Measurements from ENCODE around the gene COL5A2.

The COL5A2 gene

DNA sequence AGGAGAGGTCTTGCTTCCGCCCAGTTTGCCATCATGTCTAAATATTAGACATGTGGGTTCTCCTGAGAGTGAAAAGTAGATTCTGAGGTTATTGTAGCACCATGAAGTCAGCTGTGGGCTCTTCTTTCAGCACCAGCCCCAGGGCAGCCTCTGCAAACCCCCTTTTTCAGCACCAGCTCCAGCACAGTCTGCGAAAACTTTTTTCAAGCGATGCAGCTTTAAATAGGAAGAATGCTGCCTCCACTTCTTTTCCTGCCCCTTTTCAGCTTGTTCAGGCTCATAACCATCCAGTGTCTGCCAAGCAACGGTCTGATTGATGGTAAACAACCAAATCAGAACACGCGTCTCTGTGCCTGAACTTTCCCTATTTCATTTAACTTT, at the start of gene COL5A2:
COL5A2 (minus strand) TSS at position 192 of the 381 bp plus-strand sequence; CDS start at position 35, 157 bp downstream.
- H3K4me1 ChIP-seq (ENCODE audit: insufficient read depth, poor library complexity, severe bottlenecking), result no peaks in the 10 kb centered on the region
- peak within 1 kb of the TSS; percentile 22 for H3K4me3 ChIP-seq (ENCODE audit: severe bottlenecking)
- ATAC-seq (ENCODE audit: low read depth) (peak; percentile 80), DNase-seq (ENCODE audit: low spot score) (no peak)
- no peaks in the 10 kb centered on the region for H3K9me3 ChIP-seq (ENCODE audit: severe bottlenecking)
- TF ChIP-seq, protein P1, sequence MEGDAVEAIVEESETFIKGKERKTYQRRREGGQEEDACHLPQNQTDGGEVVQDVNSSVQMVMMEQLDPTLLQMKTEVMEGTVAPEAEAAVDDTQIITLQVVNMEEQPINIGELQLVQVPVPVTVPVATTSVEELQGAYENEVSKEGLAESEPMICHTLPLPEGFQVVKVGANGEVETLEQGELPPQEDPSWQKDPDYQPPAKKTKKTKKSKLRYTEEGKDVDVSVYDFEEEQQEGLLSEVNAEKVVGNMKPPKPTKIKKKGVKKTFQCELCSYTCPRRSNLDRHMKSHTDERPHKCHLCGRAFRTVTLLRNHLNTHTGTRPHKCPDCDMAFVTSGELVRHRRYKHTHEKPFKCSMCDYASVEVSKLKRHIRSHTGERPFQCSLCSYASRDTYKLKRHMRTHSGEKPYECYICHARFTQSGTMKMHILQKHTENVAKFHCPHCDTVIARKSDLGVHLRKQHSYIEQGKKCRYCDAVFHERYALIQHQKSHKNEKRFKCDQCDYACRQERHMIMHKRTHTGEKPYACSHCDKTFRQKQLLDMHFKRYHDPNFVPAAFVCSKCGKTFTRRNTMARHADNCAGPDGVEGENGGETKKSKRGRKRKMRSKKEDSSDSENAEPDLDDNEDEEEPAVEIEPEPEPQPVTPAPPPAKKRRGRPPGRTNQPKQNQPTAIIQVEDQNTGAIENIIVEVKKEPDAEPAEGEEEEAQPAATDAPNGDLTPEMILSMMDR (IDR thresholded peaks at IDR 0.05; ENCODE audit: poor library complexity, severe bottlenecking), result no peak
- no peaks in the 10 kb centered on the region for H3K36me3 ChIP-seq (ENCODE audit: low read depth)
- H3K27me3 ChIP-seq (ENCODE audit: insufficient read depth, poor library complexity, severe bottlenecking), result no peaks in the 10 kb centered on the region
- no peak within 1 kb of the TSS for H3K27ac ChIP-seq (ENCODE audit: poor library complexity, severe bottlenecking)

- no peak overlapping the region for H3K4me3 ChIP-seq (ENCODE audit: severe bottlenecking)
- H3K4me1 ChIP-seq (ENCODE audit: insufficient read depth, poor library complexity, severe bottlenecking), result peaks cover 23% of the 10 kb centered on the region
- 0 out of 3 replicates have a peak, but pooled peaks have one; percentile 10 for ATAC-seq (ENCODE audit: low read depth)
- no peaks in the 10 kb centered on the region for H3K36me3 ChIP-seq (ENCODE audit: low read depth)
- no peak overlapping the region for H3K27ac ChIP-seq (ENCODE audit: poor library complexity, severe bottlenecking)
- no peaks in the 10 kb centered on the region for H3K9me3 ChIP-seq (ENCODE audit: severe bottlenecking)
- DNase-seq (ENCODE audit: low spot score), result no peak
- H3K27me3 ChIP-seq (ENCODE audit: insufficient read depth, poor library complexity, severe bottlenecking), result no peaks in the 10 kb centered on the region
- TF ChIP-seq, protein P1 (IDR thresholded peaks at IDR 0.05; ENCODE audit: poor library complexity, severe bottlenecking), result no peak
These were observed 46.5 kb upstream of the COL5A2 start for GRCh38 chr2:189226017-189226416.

- ATAC-seq (ENCODE audit: low read depth) (no peak), DNase-seq (ENCODE audit: low spot score) (no peak)
These were observed 45.5 kb upstream of the COL5A2 start for GRCh38 chr2:189225032-189225431.

DNA sequence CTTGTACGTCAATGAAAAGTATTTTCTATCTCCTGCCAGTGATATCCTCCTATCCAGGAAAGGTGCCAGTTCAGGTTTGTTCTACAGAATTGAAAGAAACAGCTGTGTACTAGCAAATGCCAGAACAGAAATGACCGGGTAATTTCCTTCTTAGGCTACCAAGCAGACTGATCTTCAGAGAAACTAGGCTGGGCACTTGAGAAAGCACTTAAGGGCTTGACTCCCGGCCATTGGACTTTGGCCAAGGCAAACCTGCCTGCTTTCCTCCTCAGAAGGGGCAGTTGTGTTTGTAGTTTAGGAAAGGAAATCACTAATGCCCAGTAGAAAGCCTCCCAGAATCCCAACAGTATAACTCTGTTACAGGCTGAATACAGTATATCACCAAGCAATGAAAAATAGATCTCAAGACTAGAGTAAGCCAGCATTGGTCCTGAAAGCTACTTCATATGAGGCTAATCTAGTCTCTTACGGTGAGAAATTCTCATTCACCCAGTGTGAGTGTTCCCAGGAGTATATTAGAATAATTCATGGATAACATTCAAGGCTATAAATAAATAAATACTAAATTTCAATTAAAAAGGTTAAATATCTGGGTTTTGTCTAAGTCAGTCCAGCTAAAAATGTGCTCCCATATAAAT, 43.0 kb upstream of the COL5A2 start:
- TF ChIP-seq, protein P1 (IDR thresholded peaks at IDR 0.05; ENCODE audit: poor library complexity, severe bottlenecking), result no peak
- ATAC-seq (ENCODE audit: low read depth) (peak; percentile 64), DNase-seq (ENCODE audit: low spot score) (no peak)
- Histone ChIP-seq H3K4me1 (ENCODE audit: insufficient read depth, poor library complexity, severe bottlenecking) (peaks cover 23% of the 10 kb centered on the region), H3K36me3 (ENCODE audit: low read depth) (no peaks in the 10 kb centered on the region), H3K27me3 (ENCODE audit: insufficient read depth, poor library complexity, severe bottlenecking) (no peaks in the 10 kb centered on the region), H3K4me3 (ENCODE audit: severe bottlenecking) (no peak overlapping the region), H3K27ac (ENCODE audit: poor library complexity, severe bottlenecking) (peak overlapping the region; percentile 88), H3K9me3 (ENCODE audit: severe bottlenecking) (no peaks in the 10 kb centered on the region)

More at GRCh38 chr2:189225032-189225431, 45.5 kb upstream of the COL5A2 start:
- Histone ChIP-seq H3K27ac (ENCODE audit: poor library complexity, severe bottlenecking) (no peak overlapping the region), H3K27me3 (ENCODE audit: insufficient read depth, poor library complexity, severe bottlenecking) (no peaks in the 10 kb centered on the region), H3K36me3 (ENCODE audit: low read depth) (no peaks in the 10 kb centered on the region), H3K9me3 (ENCODE audit: severe bottlenecking) (no peaks in the 10 kb centered on the region), H3K4me3 (ENCODE audit: severe bottlenecking) (no peak overlapping the region), H3K4me1 (ENCODE audit: insufficient read depth, poor library complexity, severe bottlenecking) (peaks cover 23% of the 10 kb centered on the region)
- TF ChIP-seq, protein P1 (IDR thresholded peaks at IDR 0.05; ENCODE audit: poor library complexity, severe bottlenecking), result no peak

- peak; percentile 86 for ATAC-seq (ENCODE audit: low read depth)
- H3K4me1 ChIP-seq (ENCODE audit: insufficient read depth, poor library complexity, severe bottlenecking), result peaks cover 23% of the 10 kb centered on the region
- H3K4me3 ChIP-seq (ENCODE audit: severe bottlenecking), result no peak overlapping the region
- H3K27ac ChIP-seq (ENCODE audit: poor library complexity, severe bottlenecking), result peak overlapping the region; percentile 88
- no peak for DNase-seq (ENCODE audit: low spot score)
- no peaks in the 10 kb centered on the region for H3K36me3 ChIP-seq (ENCODE audit: low read depth)
- TF ChIP-seq, protein P1 (IDR thresholded peaks at IDR 0.05; ENCODE audit: poor library complexity, severe bottlenecking), result no peak
- no peaks in the 10 kb centered on the region for H3K27me3 ChIP-seq (ENCODE audit: insufficient read depth, poor library complexity, severe bottlenecking)
- H3K9me3 ChIP-seq (ENCODE audit: severe bottlenecking), result no peaks in the 10 kb centered on the region
These were observed 42.4 kb upstream of the COL5A2 start for GRCh38 chr2:189221811-189222467.

Data from RWPE2 (cell line).